A549 (cell line): ENCODE data around the gene FBXO24. TPM values are rescaled to one million over a fixed set of nuclear protein-coding genes. Genes with fewer than 3 reads are reported as not detected.
A peak's percentile ranks its signal among the peaks of the same experiment; 100 is the strongest.

Source experiments
- ATAC-seq, 2 experiments: fragments of 200-7000 bp in 1 of 2; fragments of >200 bp in 1 of 2; cut with Nextera tagmentation in 1 of 2; cut with Tn5 transposase in 1 of 2; 3 replicates each; pipeline versions ENCODE4 v1.8.0 to v1.9.1; 2018 to 2020; ENCODE audit warnings: mild to moderate bottlenecking in 1 of 2, moderate library complexity in 1 of 2
- CTCF ChIA-PET: fragments of 300-600 bp; sonication (Branson Sonifier 250); formaldehyde crosslinking; extraction: SDS; loops from one replicate; lab custom pipeline; 2021; ENCODE audit warnings: antibody characterized with exemption, inconsistent platforms; lab: Yijun Ruan, JAX
- POLR2A ChIA-PET: fragments of 350-600 bp; formaldehyde crosslinking; extraction: SDS; loops from one replicate; lab custom pipeline; 2021; ENCODE audit warnings: antibody characterized with exemption, inconsistent platforms; lab: Yijun Ruan, JAX
- DNase-seq, 2 experiments: peaks; one replicate each; pipeline versions ENCODE4 v3.0.0 to v3.0.0-alpha.2; 2011 to 2016; ENCODE audit warnings: low read depth in 1 of 2, low spot score in 1 of 2
- FAIRE-seq: peaks from 2 replicates; lab custom pipeline; 2011; peaks lifted over from hg19 to GRCh38; lab: Jason Lieb, UNC
- H3K27ac ChIP-seq, 2 experiments: fragments of >200 bp; sonication (Bioruptor Twin); formaldehyde crosslinking; 3 replicates each; pipeline ENCODE4 v1.5.1; 2016 to 2017
- H3K4me1 ChIP-seq: fragments of >200 bp; sonication (Bioruptor Twin); formaldehyde crosslinking; 3 replicates; pipeline ENCODE4 v1.6.1; 2016
- H3K4me2 ChIP-seq: fragments of >200 bp; sonication (Bioruptor Twin); formaldehyde crosslinking; 3 replicates; pipeline ENCODE4 v1.6.1; 2016
- H3K4me3 ChIP-seq: fragments of >200 bp; sonication (Bioruptor Twin); formaldehyde crosslinking; 3 replicates; pipeline ENCODE4 v1.5.1; 2016
- H3K9me3 ChIP-seq: fragments of >200 bp; sonication (Bioruptor Twin); formaldehyde crosslinking; 3 replicates; pipeline ENCODE4 v1.6.1; 2016
- CHD4 ChIP-seq: fragments of 200-600 bp; sonication (generic); IDR thresholded peaks from 2 replicates; pipeline ENCODE4 v1.6.1; 2016; ENCODE audit warnings: antibody characterized with exemption, mild to moderate bottlenecking, borderline replicate concordance
- EHF ChIP-seq: fragments of 250-450 bp; sonication (Bioruptor Pico); IDR thresholded peaks from 2 replicates; pipeline ENCODE4 v1.5.0; 2020; ENCODE audit warnings: mild to moderate bottlenecking
- EHMT2 ChIP-seq: fragments of 200-600 bp; sonication (generic); IDR thresholded peaks from 2 replicates; pipeline ENCODE4 v1.6.1; 2016; ENCODE audit warnings: antibody characterized with exemption, low read depth, mild to moderate bottlenecking, moderate library complexity
- EP300 ChIP-seq, 2 experiments: fragments of >200 bp; sonication (Bioruptor Twin); formaldehyde crosslinking; IDR thresholded peaks; 2 replicates in 1 of 2; 3 replicates in 1 of 2; pipeline ENCODE4 v1.6.1; 2016 to 2017
- GATA3 ChIP-seq: IDR thresholded peaks from 2 replicates; pipeline ENCODE4 v1.6.1; 2012; ENCODE audit warnings: borderline replicate concordance
- HDAC2 ChIP-seq: fragments of 200-600 bp; sonication (generic); IDR thresholded peaks from 2 replicates; pipeline ENCODE4 v1.6.1; 2016
- HES2 ChIP-seq: fragments of >200 bp; sonication (Bioruptor Twin); formaldehyde crosslinking; IDR thresholded peaks from 2 replicates; pipeline ENCODE4 v1.6.1; 2016
- HOXB13 ChIP-seq: fragments of 250-450 bp; sonication (Bioruptor Pico); IDR thresholded peaks from 2 replicates; pipeline ENCODE4 v1.5.0; 2020; ENCODE audit warnings: low read depth, mild to moderate bottlenecking, moderate library complexity
- HOXB5 ChIP-seq: fragments of 250-450 bp; sonication (Bioruptor Pico); IDR thresholded peaks from 2 replicates; pipeline ENCODE4 v1.5.0; 2020; ENCODE audit warnings: mild to moderate bottlenecking, moderate library complexity
- JUN ChIP-seq, 2 experiments: fragments of >200 bp; sonication (Bioruptor Twin); formaldehyde crosslinking; IDR thresholded peaks; 2 replicates in 1 of 2; 3 replicates in 1 of 2; pipeline ENCODE4 v1.6.1; 2016 to 2017
- JUNB ChIP-seq: fragments of >200 bp; sonication (Bioruptor Twin); formaldehyde crosslinking; IDR thresholded peaks from 2 replicates; pipeline ENCODE4 v1.6.1; 2016
- MAFK ChIP-seq: fragments of 450-650 bp; IDR thresholded peaks from 2 replicates; pipeline ENCODE4 v1.6.1; 2014; ENCODE audit not compliant: partially characterized antibody
- MYC ChIP-seq: IDR thresholded peaks from 2 replicates; pipeline ENCODE4 v1.6.1; 2012; ENCODE audit warnings: mild to moderate bottlenecking, inconsistent platforms, low read length, improper control_type of control experiment, borderline replicate concordance
- NPAS2 ChIP-seq: fragments of 250-450 bp; sonication (Bioruptor Pico); IDR thresholded peaks from 2 replicates; pipeline ENCODE4 v1.8.0; 2022; ENCODE audit warnings: mild to moderate bottlenecking, moderate library complexity, borderline replicate concordance
- RARB ChIP-seq: fragments of 250-450 bp; sonication (Bioruptor Pico); IDR thresholded peaks from 2 replicates; pipeline ENCODE4 v1.8.0; 2021; ENCODE audit warnings: mild to moderate bottlenecking, moderate library complexity
- RCOR1 ChIP-seq: fragments of 150-350 bp; IDR thresholded peaks from 2 replicates; pipeline ENCODE4 v1.6.1; 2014; ENCODE audit warnings: antibody characterized with exemption, low read length, low read depth
- RFX5 ChIP-seq: fragments of 450-650 bp; IDR thresholded peaks from 2 replicates; pipeline ENCODE4 v1.7.1; 2014; ENCODE audit warnings: antibody characterized with exemption, mild to moderate bottlenecking, moderate library complexity
- SREBF2 ChIP-seq: fragments of 450-650 bp; IDR thresholded peaks from 2 replicates; pipeline ENCODE4 v1.6.1; 2014; ENCODE audit warnings: mild to moderate bottlenecking, moderate library complexity
- TFCP2L1 ChIP-seq: fragments of 250-450 bp; sonication (Bioruptor Pico); IDR thresholded peaks from 2 replicates; pipeline ENCODE4 v1.5.0; 2021; ENCODE audit warnings: mild to moderate bottlenecking
- ZNF302 ChIP-seq: fragments of 250-450 bp; sonication (Bioruptor Pico); IDR thresholded peaks from 2 replicates; pipeline ENCODE4 v1.9.0; 2021; ENCODE audit warnings: inconsistent platforms, mild to moderate bottlenecking, moderate library complexity
- WGBS: methylation state at CpG from one replicate; pipeline ENCODE4 v1.1.6; 2017; ENCODE audit errors: missing lambda C conversion rate; 5-methylcytosine and 5-hydroxymethylcytosine counted together
- polyA plus RNA-seq, 4 experiments: library from polyadenylated mRNA; depleted of rRNA in 3 of 4; stranded (reverse); fragments of >200 nt; fragmentation: RNase III in 1 of 4; extraction: RNeasy Plus Mini Kit Qiagen cat#74134 plus additional on column Dnase treatment in 1 of 4; gene quantifications; 2 replicates in 3 of 4; 3 replicates in 1 of 4; pipeline ENCODE4 v1.2.3, GENCODE V29; 2011 to 2017
- TF ChIP-seq, protein P1 (sequence below): IDR thresholded peaks from 2 replicates; pipeline ENCODE4 v1.6.1; 2012
- TF ChIP-seq, protein P2 (sequence below): fragments of 250-450 bp; sonication (Bioruptor Pico); IDR thresholded peaks from 2 replicates; pipeline ENCODE4 v1.5.0; 2020; ENCODE audit warnings: low read depth, mild to moderate bottlenecking, moderate library complexity
- TF ChIP-seq, protein P3 (sequence below): fragments of 200-600 bp; sonication (generic); IDR thresholded peaks from 2 replicates; pipeline ENCODE4 v1.6.1; 2016; ENCODE audit warnings: antibody characterized with exemption, mild to moderate bottlenecking, moderate library complexity

Gene FBXO24
- polyA plus RNA-seq, 2 of the 4 experiments (the other 2 are of a cell fraction) = 0.19 to 0.52 TPM

DNA sequence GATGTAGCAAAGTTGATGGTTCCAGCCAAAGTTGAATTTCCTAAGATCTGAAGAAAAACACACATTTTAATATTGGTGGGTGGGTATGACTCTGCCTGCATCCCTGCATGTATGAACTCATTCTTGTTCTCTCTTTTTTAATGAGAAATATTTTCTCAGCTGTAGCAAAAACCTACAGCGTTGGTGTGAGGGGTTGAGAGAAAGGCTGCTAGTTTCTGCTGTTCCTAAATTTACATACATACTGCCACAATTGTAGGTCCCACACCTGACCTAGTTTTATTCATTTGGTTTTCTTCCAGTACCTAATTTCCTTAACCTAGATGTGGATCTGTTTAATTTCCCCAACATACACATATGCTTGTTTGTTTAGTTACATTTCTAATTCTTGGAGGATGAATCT lies 42.5 kb upstream of the FBXO24 start:
- peaks cover 82% of the 10 kb centered on the region for H3K4me1 ChIP-seq
- ATAC-seq = no peak
- no peak overlapping the region for H3K4me3 ChIP-seq
- H3K4me2 ChIP-seq = peak overlapping the region; percentile 98
- CTCF ChIA-PET = interaction anchor here (1.0 to 19.2 kb wide), 7 partner anchors 10 to 74 kb away, joined by 4 to 316 read pairs (median 13); partner anchors contain the start of gene NYAP1
- TF ChIP-seq MAFK (no peak), JUNB (no peak), HOXB5 (no peak), EP300 (IDR thresholded peaks at IDR 0.05) (no peak), CHD4 (no peak), GATA3 (no peak), NPAS2 (CRISPR knock-in tag) (no peak), JUN (IDR thresholded peaks at IDR 0.05) (no peak), HES2 (no peak), RARB (no peak), RCOR1 (no peak), TFCP2L1 (CRISPR knock-in tag) (no peak), MYC (no peak), ZNF302 (CRISPR knock-in tag) (no peak)
- TF ChIP-seq, protein P1, sequence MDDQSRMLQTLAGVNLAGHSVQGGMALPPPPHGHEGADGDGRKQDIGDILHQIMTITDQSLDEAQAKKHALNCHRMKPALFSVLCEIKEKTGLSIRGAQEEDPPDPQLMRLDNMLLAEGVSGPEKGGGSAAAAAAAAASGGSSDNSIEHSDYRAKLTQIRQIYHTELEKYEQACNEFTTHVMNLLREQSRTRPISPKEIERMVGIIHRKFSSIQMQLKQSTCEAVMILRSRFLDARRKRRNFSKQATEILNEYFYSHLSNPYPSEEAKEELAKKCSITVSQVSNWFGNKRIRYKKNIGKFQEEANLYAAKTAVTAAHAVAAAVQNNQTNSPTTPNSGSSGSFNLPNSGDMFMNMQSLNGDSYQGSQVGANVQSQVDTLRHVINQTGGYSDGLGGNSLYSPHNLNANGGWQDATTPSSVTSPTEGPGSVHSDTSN = no peak
- TF ChIP-seq, all 56 proteins: peak for 0
- Histone ChIP-seq H3K9me3 (no peaks in the 10 kb centered on the region), H3K27ac (peak overlapping the region; percentile 94 to 100)
- POLR2A ChIA-PET = no interaction called here
- 80% methylated on average over 1 of the region's 1 CpG for WGBS
- FAIRE-seq = no peak
- DNase-seq = no peak

DNA sequence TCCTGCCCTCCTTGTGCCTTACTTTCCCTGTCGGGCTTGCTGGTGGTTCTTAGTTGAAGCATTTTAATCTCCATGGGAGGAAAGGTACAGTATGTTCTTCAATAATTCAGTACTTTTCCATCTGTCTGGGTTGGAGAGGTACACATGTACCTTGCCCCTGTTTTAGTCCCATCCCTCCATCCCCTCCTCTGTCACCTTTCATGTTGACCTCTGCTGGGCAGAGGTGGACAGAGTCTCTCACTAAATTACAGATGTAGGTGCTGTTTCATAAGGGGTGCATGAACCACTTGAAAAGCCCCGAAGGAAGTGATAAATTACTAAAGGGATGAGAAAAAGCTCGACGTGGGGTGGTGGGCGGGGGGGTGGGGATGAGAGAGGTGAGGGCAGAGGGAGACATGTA lies 41.7 kb upstream of the FBXO24 start:
- no peak overlapping the region for H3K4me3 ChIP-seq
- WGBS = 89% methylated on average over 2 of the region's 5 CpGs
- ChIA-PET CTCF (interaction anchor here (1.4 to 19.2 kb wide), 6 partner anchors 9 to 61 kb away, joined by 4 to 316 read pairs (median 6); partner anchors contain the start of genes FBXO24, LRCH4 and NYAP1), POLR2A (interaction anchor here (1.4 to 1.6 kb wide), 3 partner anchors 15 to 116 kb away, joined by 6 to 8 read pairs (median 7); partner anchors contain the start of genes FBXO24 and ZCWPW1)
- no peaks in the 10 kb centered on the region for H3K9me3 ChIP-seq
- H3K4me2 ChIP-seq = peak overlapping the region; percentile 98
- FAIRE-seq = no peak
- H3K27ac ChIP-seq = peak overlapping the region; percentile 94 to 100
- no peak for DNase-seq
- no peak for TF ChIP-seq HOXB5
- TF ChIP-seq HOXB13 (CRISPR knock-in tag) = no peak
- TF ChIP-seq HDAC2 = no peak
- TF ChIP-seq MAFK = no peak
- TF ChIP-seq EHF (CRISPR knock-in tag) = no peak
- no peak for TF ChIP-seq RCOR1
- no peak for TF ChIP-seq EHMT2
- no peak for TF ChIP-seq SREBF2
- TF ChIP-seq, protein P2, sequence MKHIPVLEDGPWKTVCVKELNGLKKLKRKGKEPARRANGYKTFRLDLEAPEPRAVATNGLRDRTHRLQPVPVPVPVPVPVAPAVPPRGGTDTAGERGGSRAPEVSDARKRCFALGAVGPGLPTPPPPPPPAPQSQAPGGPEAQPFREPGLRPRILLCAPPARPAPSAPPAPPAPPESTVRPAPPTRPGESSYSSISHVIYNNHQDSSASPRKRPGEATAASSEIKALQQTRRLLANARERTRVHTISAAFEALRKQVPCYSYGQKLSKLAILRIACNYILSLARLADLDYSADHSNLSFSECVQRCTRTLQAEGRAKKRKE (CRISPR knock-in tag) = no peak
- TF ChIP-seq, protein P3, sequence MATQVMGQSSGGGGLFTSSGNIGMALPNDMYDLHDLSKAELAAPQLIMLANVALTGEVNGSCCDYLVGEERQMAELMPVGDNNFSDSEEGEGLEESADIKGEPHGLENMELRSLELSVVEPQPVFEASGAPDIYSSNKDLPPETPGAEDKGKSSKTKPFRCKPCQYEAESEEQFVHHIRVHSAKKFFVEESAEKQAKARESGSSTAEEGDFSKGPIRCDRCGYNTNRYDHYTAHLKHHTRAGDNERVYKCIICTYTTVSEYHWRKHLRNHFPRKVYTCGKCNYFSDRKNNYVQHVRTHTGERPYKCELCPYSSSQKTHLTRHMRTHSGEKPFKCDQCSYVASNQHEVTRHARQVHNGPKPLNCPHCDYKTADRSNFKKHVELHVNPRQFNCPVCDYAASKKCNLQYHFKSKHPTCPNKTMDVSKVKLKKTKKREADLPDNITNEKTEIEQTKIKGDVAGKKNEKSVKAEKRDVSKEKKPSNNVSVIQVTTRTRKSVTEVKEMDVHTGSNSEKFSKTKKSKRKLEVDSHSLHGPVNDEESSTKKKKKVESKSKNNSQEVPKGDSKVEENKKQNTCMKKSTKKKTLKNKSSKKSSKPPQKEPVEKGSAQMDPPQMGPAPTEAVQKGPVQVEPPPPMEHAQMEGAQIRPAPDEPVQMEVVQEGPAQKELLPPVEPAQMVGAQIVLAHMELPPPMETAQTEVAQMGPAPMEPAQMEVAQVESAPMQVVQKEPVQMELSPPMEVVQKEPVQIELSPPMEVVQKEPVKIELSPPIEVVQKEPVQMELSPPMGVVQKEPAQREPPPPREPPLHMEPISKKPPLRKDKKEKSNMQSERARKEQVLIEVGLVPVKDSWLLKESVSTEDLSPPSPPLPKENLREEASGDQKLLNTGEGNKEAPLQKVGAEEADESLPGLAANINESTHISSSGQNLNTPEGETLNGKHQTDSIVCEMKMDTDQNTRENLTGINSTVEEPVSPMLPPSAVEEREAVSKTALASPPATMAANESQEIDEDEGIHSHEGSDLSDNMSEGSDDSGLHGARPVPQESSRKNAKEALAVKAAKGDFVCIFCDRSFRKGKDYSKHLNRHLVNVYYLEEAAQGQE = no peak
- no peak for TF ChIP-seq RFX5
- TF ChIP-seq TFCP2L1 (CRISPR knock-in tag) = no peak
- peaks cover 86% of the 10 kb centered on the region for H3K4me1 ChIP-seq
- no peak for ATAC-seq
